GM10266 (cell line): ENCODE measurements around the gene MIEF1.

ENCODE experiments used
- DNase-seq: peaks from one replicate; pipeline ENCODE4 v3.0.0; 2012; ENCODE audit errors: extremely low spot score
- TF ChIP-seq, protein P1 (sequence below): IDR thresholded peaks from 2 replicates; pipeline ENCODE4 v1.5.1; 2012; ENCODE audit warnings: mild to moderate bottlenecking, low read depth; ENCODE audit not compliant: control insufficient read depth, insufficient read depth; ENCODE audit errors: missing control alignments

Gene MIEF1

DNA sequence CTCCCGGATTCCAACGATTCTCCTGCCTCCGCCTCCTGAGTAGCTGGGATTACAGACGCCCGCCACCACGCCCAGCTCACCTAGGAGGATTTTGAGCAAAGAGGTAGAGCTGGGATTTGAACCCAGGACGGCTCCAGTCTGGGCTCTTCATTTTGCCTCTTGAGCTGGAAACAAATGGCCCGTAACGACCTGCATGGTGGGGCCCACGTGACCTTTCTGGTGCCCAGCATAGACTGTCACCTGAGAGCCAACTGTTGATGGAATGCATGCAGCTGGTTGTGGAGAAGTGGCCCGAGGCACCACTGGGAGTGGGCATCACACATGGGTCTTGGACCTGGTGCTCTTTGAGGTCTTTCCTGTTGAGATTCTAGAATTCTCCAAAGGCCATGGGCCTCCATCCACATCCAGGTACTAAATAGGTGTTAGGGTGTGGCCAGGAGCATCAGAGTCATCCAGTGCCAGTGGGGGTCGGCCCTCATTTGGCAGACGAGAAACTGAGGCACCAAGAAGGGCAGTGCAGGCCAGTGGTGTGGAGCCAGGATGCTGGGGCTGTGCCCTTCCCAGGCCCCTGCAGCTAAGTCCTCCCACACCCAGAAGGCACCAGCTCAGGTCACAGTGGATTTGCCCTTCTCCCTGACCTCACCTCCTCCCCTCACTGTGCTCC, 22.1 kb downstream of the MIEF1 start:
- TF ChIP-seq, protein P1, sequence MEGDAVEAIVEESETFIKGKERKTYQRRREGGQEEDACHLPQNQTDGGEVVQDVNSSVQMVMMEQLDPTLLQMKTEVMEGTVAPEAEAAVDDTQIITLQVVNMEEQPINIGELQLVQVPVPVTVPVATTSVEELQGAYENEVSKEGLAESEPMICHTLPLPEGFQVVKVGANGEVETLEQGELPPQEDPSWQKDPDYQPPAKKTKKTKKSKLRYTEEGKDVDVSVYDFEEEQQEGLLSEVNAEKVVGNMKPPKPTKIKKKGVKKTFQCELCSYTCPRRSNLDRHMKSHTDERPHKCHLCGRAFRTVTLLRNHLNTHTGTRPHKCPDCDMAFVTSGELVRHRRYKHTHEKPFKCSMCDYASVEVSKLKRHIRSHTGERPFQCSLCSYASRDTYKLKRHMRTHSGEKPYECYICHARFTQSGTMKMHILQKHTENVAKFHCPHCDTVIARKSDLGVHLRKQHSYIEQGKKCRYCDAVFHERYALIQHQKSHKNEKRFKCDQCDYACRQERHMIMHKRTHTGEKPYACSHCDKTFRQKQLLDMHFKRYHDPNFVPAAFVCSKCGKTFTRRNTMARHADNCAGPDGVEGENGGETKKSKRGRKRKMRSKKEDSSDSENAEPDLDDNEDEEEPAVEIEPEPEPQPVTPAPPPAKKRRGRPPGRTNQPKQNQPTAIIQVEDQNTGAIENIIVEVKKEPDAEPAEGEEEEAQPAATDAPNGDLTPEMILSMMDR = no peak

DNA sequence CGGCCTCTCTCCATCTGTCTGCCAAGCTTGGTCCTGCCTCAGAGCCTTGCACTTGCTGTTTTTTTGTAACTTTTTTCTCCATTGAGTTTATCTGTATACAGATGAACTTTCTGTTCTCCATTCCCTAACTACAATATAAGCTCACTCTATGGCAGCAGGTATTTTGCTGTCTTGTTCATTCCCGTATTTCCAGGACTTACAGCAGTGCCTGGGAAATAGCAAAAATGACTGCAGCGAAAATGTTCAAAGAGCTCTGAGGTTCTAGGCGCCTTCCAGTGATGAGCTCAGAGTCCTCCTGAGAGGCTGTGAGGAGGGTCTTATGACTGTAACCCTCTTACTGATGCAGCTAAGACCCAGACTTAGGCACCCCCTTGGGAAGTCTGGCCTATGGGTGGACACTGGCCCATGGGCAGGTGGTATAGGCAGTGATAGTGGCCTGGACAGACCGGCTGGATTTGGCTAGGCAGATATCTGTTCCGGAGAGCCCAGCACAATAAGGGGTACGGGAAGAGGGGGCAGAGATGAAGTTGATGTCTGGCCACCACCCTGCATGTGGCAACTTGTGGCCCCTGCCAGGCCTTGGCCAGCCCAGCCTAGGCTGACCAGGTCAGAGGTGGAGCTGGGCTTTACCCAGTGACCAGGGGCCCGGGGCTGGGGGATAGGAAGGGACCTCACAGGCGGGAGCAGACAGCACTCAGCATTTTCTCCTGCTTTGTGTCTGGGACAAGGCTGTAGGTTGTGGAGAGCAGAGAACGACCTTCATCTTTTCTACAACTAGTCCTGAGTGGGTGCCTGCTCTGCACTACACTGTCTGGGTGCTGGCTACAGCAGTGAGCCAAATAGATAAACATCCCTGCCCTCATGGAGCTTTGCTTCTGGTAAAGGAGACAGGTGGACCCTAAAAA, 22.9 kb downstream of the MIEF1 start:
- TF ChIP-seq, protein P1 = no peak

More for the DNA sequence above, 22.1 kb downstream of the MIEF1 start:
- DNase-seq = no peak

DNA sequence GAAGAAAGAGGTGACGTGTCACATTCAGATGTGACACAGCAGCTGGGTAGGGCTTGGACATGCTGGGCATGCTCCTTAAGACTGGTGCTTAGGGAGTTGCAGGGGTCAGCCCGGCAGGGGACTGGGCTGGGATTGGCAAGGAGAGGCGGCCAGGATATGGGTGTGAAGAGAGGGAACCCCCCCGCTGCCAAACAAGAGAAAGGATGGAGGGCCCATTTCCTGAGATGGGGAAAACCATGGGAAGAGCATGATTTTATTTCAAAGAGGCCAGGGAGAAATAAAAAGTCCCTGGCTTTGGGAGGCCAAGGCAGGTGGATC, 23.5 kb downstream of the MIEF1 start:
- DNase-seq = no peak
- TF ChIP-seq, protein P1 = no peak

More for the DNA sequence above, 22.9 kb downstream of the MIEF1 start:
- no peak for DNase-seq

DNA sequence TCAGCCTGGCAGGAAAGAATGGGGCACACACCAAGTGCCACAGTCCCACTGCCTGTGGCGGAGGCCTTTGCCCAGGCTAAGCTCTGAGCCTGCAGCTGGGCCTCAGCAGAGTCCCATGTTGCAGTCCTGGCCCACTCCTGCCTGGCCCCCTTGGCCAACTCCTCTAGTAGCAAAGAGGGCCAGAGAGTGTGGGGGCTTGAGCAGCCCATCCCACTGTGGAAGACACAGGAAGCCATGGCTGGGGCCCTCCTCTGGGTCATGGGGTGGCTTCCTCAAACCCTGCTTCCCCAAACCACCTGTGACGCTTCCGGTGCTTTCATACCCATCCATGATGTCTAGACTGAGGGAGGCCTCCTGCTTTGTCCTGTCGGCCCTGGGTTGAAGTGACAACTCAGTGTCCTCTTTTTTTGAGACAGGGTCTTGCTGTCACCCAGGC, 24.7 kb downstream of the MIEF1 start:
- no peak for DNase-seq
- TF ChIP-seq, protein P1 = no peak

DNA sequence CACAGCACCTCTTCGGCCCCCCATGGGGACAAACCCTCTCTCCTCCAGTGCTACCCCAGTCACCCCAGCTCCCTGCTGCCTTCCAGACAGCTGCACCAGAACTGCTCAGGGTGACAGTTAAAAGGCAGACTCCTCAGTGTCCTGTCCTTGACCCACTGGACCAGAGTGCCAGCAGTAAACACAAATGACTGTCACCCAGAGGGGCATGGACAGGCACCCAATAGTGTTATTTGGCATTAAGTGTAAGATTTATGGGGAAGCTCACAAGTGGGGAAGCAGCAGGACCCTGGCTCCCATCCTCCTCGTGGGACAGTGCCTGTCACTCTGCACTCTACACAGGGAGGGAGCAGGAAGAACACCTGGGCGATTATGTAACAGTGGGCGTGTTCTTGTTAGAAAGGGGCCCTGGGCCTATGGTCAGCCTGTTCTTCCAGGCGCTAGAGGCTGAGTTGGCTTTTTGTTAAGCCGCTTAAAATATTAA, 25.4 kb downstream of the MIEF1 start:
- DNase-seq = no peak
- TF ChIP-seq, protein P1 = no peak

DNA sequence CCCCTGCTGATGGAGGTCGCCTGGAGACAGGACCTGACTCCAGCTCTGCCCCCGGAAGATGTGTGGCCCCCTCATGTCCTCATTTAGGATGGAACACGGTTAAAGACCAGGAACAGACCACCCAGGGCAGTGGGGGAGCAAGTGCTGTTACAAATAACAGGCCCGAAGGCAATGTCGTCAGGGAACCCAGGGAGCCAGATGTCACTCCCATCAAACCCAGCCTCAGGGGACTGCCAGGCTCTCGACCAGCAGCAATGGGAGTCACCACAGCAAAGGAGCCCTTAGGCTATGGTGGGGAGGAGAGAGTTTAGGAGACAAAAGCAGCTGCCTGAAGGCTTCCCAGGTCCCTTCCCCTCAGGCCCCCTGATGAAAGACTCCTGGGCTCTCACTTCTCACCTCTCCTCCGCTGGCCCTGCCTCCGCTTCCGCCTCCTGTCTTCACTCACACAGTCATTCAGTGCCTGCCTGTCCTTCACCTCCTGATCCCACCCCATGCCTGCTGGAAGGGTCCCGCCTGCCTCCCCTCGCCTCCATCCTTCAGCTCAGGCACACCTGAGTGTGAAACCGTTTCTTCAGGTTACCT, 26.1 kb downstream of the MIEF1 start:
- DNase-seq = no peak
- TF ChIP-seq, protein P1 = no peak
